Measurements from ENCODE around the gene RBMS1. TPM values are rescaled to one million over a fixed set of nuclear protein-coding genes. Genes with fewer than 3 reads are reported as not detected.
A peak's percentile ranks its signal among the peaks of the same experiment; 100 is the strongest.

The RBMS1 gene
- total RNA-seq, 2 donors from 2014 or later: 18.8 to 22.8 TPM

- no peaks in the 10 kb centered on the region for H3K9me3 ChIP-seq
- no peaks in the 10 kb centered on the region for H3K4me1 ChIP-seq (replicated peaks)
- WGBS: 50% methylated on average over 5 of the region's 5 CpGs
- no peaks in the 10 kb centered on the region for H3K27me3 ChIP-seq (replicated peaks; ENCODE audit: insufficient read depth)
- no peak overlapping the region for H3K4me3 ChIP-seq
- no peak for TF ChIP-seq CTCF (IDR thresholded peaks at IDR 0.05)
- no peak for TF ChIP-seq POLR2A (IDR thresholded peaks at IDR 0.05)
- TF ChIP-seq POLR2AphosphoS5 (IDR thresholded peaks at IDR 0.05): no peak
- H3K27ac ChIP-seq: peak overlapping the region in 1 of 2 donors; percentile 33
- intact Hi-C loops (cut with DNase I): no loop called here
- no peak for DNase-seq (ENCODE audit: low spot score)
- no peaks in the 10 kb centered on the region for H3K36me3 ChIP-seq
These were observed 267.2 kb downstream of the RBMS1 start for GRCh38 chr2:160226367-160226766.

GRCh38 chr2:160225722-160226121 is 267.9 kb downstream of the RBMS1 start:
- H3K4me3 ChIP-seq: no peak overlapping the region
- H3K4me1 ChIP-seq (replicated peaks): no peaks in the 10 kb centered on the region
- intact Hi-C loops (cut with DNase I): no loop called here
- 48% methylated on average over 4 of the region's 4 CpGs for WGBS
- no peaks in the 10 kb centered on the region for H3K9me3 ChIP-seq
- no peaks in the 10 kb centered on the region for H3K27me3 ChIP-seq (replicated peaks; ENCODE audit: insufficient read depth)
- DNase-seq (ENCODE audit: low spot score): peak; percentile 78
- TF ChIP-seq POLR2AphosphoS5 (IDR thresholded peaks at IDR 0.05) (peak; percentile 44), POLR2A (IDR thresholded peaks at IDR 0.05) (no peak)
- H3K27ac ChIP-seq: peak overlapping the region in 1 of 2 donors; percentile 33
- H3K36me3 ChIP-seq: no peaks in the 10 kb centered on the region

- no peaks in the 10 kb centered on the region for H3K9me3 ChIP-seq
- no peaks in the 10 kb centered on the region for H3K4me1 ChIP-seq (replicated peaks)
- H3K4me3 ChIP-seq: no peak overlapping the region
- H3K27ac ChIP-seq: peak overlapping the region in 1 of 2 donors; percentile 46
- H3K36me3 ChIP-seq: no peaks in the 10 kb centered on the region
- whole genome bisulfite sequencing: 92% methylated on average over 3 of the region's 3 CpGs
- DNase-seq (ENCODE audit: low spot score): no peak
- intact Hi-C loops (cut with DNase I): no loop called here
- TF ChIP-seq CTCF (IDR thresholded peaks at IDR 0.05) (no peak), POLR2AphosphoS5 (IDR thresholded peaks at IDR 0.05) (no peak), POLR2A (IDR thresholded peaks at IDR 0.05) (no peak)
- H3K27me3 ChIP-seq (replicated peaks; ENCODE audit: insufficient read depth): no peaks in the 10 kb centered on the region
These were observed 269.1 kb downstream of the RBMS1 start for GRCh38 chr2:160224507-160224906.

GRCh38 chr2:160224060-160224459 is 269.5 kb downstream of the RBMS1 start:
- H3K36me3 ChIP-seq: no peaks in the 10 kb centered on the region
- TF ChIP-seq CTCF (IDR thresholded peaks at IDR 0.05) (no peak), POLR2AphosphoS5 (IDR thresholded peaks at IDR 0.05) (peak; percentile 7)
- H3K4me3 ChIP-seq: no peak overlapping the region
- H3K4me1 ChIP-seq (replicated peaks): no peaks in the 10 kb centered on the region
- peak overlapping the region in 1 of 2 donors; percentile 46 for H3K27ac ChIP-seq
- H3K9me3 ChIP-seq: no peaks in the 10 kb centered on the region
- DNase-seq (ENCODE audit: low spot score): no peak
- H3K27me3 ChIP-seq (replicated peaks; ENCODE audit: insufficient read depth): no peaks in the 10 kb centered on the region
- intact Hi-C loops (cut with DNase I): no loop called here
- 31% methylated on average over 3 of the region's 3 CpGs for WGBS

- Histone ChIP-seq H3K36me3 (no peaks in the 10 kb centered on the region), H3K27ac (peak overlapping the region in 1 of 2 donors; percentile 46), H3K4me1 (replicated peaks) (no peaks in the 10 kb centered on the region), H3K4me3 (no peak overlapping the region), H3K27me3 (replicated peaks; ENCODE audit: insufficient read depth) (no peaks in the 10 kb centered on the region), H3K9me3 (no peaks in the 10 kb centered on the region)
- intact Hi-C loops (cut with DNase I): no loop called here
- no peak for DNase-seq (ENCODE audit: low spot score)
- WGBS: 70% methylated on average over 3 of the region's 3 CpGs
- TF ChIP-seq POLR2AphosphoS5 (IDR thresholded peaks at IDR 0.05) (no peak), CTCF (IDR thresholded peaks at IDR 0.05) (no peak), POLR2A (IDR thresholded peaks at IDR 0.05) (no peak)
These were observed 270.0 kb downstream of the RBMS1 start for GRCh38 chr2:160223560-160223959.
